ENCODE measurements around the gene RTL10.
A peak's percentile ranks its signal among the peaks of the same experiment; 100 is the strongest.
"Not testable (repeated sequence)": the region's sequence is repeated elsewhere in the genome, so short reads cannot be mapped to it uniquely, and the experiment has no call there.

RTL10 gene

GRCh38 chr22:19842393-19843106, 12.1 kb downstream of the RTL10 start:
- DNase-seq: peak; percentile 27

GRCh38 chr22:19841641-19842392, 12.9 kb downstream of the RTL10 start:
- DNase-seq: no peak

- DNase-seq: no peak
Measured at GRCh38 chr22:19840955-19841640, 13.6 kb downstream of the RTL10 start.

GRCh38 chr22:19840059-19840458, 14.6 kb downstream of the RTL10 start:
- no peak for DNase-seq

GRCh38 chr22:19837915-19838314, 16.8 kb downstream of the RTL10 start:
- no peak for DNase-seq

- no peak for DNase-seq
Measured at GRCh38 chr22:19836512-19836911, 18.2 kb downstream of the RTL10 start.

- no peak for DNase-seq
Measured at GRCh38 chr22:19834599-19834998, 20.1 kb downstream of the RTL10 start.

- DNase-seq: not testable (repeated sequence)
Measured at GRCh38 chr22:19833327-19833726, 21.3 kb downstream of the RTL10 start.

- DNase-seq: no peak
Measured at GRCh38 chr22:19832476-19833108, 22.1 kb downstream of the RTL10 start.

- not testable (repeated sequence) for DNase-seq
Measured at GRCh38 chr22:19831979-19832378, 22.7 kb downstream of the RTL10 start.

- no peak for DNase-seq
Measured at GRCh38 chr22:19831016-19831415, 23.7 kb downstream of the RTL10 start.

- no peak for DNase-seq
Measured at GRCh38 chr22:19828035-19828401, 26.7 kb downstream of the RTL10 start.

GRCh38 chr22:19827341-19828034, 27.2 kb downstream of the RTL10 start:
- DNase-seq: no peak

GRCh38 chr22:19826619-19826950, 28.1 kb downstream of the RTL10 start:
- no peak for DNase-seq

GRCh38 chr22:19825904-19826618, 28.6 kb downstream of the RTL10 start:
- DNase-seq: no peak

GRCh38 chr22:19824926-19825339, 29.7 kb downstream of the RTL10 start:
- no peak for DNase-seq

GRCh38 chr22:19824212-19824925, 30.3 kb downstream of the RTL10 start:
- no peak for DNase-seq

GRCh38 chr22:19823902-19824211, 30.8 kb downstream of the RTL10 start:
- DNase-seq: no peak

- DNase-seq: no peak
Measured at GRCh38 chr22:19823191-19823901, 31.3 kb downstream of the RTL10 start.

GRCh38 chr22:19822301-19823117, 32.2 kb downstream of the RTL10 start:
- DNase-seq: no peak

Measured in eye (tissue), 1 donor.